HG03354 (cell line): Measurements from ENCODE around the gene SEMG2.

ENCODE experiments used
- ATAC-seq: cut with Tn5 transposase; IDR thresholded peaks from one replicate; pipeline ENCODE4 v1.9.1; 2021; ENCODE audit warnings: mild to moderate bottlenecking; ENCODE audit not compliant: unreplicated experiment, poor library complexity, severe bottlenecking

The SEMG2 gene, protein sequence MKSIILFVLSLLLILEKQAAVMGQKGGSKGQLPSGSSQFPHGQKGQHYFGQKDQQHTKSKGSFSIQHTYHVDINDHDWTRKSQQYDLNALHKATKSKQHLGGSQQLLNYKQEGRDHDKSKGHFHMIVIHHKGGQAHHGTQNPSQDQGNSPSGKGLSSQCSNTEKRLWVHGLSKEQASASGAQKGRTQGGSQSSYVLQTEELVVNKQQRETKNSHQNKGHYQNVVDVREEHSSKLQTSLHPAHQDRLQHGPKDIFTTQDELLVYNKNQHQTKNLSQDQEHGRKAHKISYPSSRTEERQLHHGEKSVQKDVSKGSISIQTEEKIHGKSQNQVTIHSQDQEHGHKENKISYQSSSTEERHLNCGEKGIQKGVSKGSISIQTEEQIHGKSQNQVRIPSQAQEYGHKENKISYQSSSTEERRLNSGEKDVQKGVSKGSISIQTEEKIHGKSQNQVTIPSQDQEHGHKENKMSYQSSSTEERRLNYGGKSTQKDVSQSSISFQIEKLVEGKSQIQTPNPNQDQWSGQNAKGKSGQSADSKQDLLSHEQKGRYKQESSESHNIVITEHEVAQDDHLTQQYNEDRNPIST

DNA sequence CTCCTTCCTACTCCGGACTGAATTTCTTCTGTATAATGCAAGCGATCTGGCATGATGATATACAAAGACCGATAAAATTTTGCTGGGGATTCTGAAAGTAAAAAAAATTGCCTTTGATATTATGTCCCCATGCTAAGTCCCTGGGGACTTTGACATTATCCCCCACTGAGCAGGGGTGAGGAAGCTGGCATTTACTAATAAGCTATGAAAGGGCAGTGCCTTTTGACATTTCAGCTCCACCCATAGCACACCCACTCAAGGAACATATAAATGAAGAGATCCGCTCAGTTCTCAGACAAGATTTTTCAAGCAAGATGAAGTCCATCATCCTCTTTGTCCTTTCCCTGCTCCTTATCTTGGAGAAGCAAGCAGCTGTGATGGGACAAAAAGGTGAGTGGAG lies at the start of gene SEMG2:
TSS of gene SEMG2 (plus strand) at position 298 of the 400 bp plus-strand sequence. CDS start at position 315, 17 bp downstream.
- no peak for ATAC-seq

- no peak for ATAC-seq
These were observed 47.7 kb upstream of the SEMG2 start for GRCh38 chr20:45173522-45173921.

DNA sequence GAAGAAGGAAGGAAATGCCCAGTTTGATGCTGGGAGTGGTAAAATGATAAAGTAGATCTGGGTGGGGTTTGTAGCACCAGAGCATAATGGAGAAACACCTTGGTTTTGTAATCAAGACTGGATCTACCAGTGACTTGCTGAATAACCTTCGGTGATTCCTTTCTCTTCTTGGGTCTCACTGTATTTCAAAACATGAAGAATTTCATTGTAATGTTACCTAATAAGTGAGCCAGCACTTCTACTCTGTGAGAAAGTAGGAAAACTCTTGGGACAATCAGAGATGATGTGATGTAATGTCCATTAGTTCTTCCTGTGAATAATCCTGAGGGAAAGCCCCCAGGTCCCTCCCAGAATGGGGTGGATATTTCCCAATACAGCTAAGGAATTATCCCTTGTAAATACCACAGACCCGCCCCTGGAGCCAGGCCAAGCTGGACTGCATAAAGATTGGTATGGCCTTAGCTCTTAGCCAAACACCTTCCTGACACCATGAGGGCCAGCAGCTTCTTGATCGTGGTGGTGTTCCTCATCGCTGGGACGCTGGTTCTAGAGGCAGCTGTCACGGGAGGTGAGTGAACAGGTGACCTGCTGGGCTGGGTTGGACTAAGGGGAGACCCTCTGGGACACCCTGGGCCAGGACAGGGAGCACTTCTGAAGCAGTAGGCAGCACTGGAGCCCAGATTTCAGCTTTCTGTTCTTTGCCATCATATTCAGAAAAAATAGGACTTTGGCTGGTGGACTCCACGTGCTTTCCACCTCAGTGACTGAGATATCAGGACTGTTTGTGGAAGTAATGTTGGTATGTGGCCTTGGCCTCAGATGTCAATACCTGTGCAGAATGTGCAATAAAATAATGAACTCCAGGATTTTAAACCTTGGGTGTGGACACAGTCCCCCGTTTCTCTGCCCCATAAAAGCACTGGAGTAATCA lies 46.5 kb upstream of the SEMG2 start, which contains the start of gene PI3:
TSS of gene PI3 (plus strand) at position 469 of the 931 bp plus-strand sequence. CDS start at position 490, 21 bp downstream.
- no peak for ATAC-seq

DNA sequence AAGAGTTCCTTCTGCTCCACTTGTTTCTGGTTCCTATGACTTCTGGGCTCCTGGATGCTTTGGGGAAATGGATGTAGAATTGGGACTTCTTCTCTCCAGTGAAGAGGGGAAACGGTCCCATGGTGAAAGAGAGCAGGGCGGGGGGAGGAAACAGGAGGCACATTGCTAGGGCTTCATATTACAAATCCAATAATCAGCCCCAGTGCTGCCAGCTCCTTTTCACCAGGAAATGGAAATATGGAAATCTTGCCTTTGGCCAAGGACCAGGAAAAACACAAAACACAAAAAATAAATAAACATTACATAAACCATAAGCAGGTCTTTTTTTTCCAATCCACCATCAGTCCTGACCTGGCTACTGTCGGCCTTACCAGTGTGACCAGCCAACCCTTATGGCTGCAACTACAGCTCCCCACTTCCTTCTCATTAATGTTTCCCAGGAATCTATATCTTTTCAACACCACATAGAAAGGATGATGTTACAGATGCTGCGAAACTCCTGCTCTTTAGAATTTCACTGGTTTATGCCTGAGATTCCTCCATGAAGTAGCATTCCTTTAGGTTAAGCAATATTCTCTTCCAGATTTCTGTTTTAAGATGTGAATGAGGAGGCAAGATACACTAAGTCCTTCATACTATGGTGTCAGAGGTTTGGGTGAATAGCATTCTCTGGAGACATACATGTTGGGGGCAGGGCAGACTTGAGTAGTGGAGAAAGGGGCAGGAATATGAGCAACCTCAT lies 44.5 kb upstream of the SEMG2 start:
- ATAC-seq = no peak

GRCh38 chr20:45179166-45179565 lies 42.0 kb upstream of the SEMG2 start:
- no peak for ATAC-seq

DNA sequence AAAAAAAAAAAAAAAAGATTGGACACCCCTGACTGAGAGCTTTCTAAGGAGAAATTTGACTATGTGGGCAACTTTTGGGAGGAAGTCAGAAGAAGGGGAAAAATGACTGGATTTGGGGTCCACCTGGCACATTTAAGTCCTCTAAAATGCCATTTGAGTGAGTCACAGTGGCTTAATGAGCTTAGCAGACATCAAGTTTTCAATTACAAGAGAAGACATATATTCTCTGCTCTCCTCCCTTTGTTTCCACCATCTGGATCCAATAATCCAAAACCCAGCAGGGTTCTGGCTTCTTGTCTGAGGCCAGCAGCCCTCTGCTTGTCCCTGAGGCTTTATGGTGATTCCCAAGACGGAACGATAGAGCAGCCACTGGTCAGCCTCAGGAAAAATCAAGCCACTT lies 39.5 kb upstream of the SEMG2 start:
- no peak for ATAC-seq

GRCh38 chr20:45183084-45183483 lies 38.1 kb upstream of the SEMG2 start:
- no peak for ATAC-seq

- no peak for ATAC-seq
These were observed 33.5 kb upstream of the SEMG2 start for GRCh38 chr20:45187693-45188092.

GRCh38 chr20:45189067-45189609 lies 32.0 kb upstream of the SEMG2 start:
- ATAC-seq = no peak

DNA sequence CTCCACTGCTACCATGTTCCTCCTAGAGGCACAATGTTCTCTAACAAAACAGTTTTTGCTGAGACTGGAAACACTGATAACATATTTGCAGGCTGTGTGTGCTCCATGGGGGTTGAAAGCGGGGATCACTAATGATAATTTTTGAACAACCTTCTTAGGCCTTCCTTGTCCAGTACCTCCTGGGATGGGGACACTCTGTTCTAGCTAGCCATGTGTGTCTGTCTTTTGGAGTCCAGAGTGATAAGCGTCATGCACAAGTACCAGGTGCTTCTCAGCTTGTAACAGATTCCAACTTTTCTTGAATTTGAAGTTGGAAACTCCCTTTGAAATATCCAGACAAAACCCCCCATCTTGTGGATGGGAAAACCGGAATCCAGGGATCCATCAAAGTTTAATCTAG lies 31.3 kb upstream of the SEMG2 start:
- no peak for ATAC-seq

GRCh38 chr20:45191926-45192325 lies 29.2 kb upstream of the SEMG2 start:
- no peak for ATAC-seq

DNA sequence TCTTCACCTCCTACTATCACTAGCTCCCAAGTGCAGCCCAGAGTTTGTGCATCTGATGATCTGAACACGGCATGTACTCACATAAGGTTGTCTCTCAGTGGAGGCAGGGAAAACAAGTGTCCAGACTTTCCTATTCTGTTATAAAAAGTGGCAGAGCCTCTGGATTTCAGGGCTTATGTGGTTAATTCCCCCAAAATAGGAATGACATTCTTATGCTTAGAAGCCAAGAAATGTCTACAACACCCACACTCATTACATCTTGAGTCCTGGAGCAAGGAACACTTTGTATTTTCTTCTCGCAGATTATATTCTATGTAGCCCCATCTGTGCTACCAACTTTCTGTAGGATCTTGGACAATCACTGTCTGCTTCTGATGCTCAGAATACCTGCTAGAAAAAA lies 27.8 kb upstream of the SEMG2 start:
- ATAC-seq = no peak

DNA sequence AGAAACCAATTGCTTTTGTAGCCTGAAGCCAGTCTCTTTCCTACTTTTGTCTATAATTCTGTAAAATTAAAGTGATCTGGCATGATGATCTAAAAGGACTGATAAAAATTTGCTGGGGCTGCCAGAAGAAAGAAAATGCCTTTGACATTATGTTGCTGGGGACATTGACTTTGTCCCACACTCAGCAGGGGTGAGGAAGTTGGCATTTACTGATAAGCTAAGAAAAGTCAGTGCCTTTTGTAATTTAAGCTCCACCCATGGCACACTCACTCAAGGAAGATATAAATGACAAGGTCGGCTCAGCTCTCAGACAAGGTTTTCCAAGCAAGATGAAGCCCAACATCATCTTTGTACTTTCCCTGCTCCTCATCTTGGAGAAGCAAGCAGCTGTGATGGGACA lies 14.4 kb upstream of the SEMG2 start, which contains the start of gene SEMG1:
TSS of gene SEMG1 (plus strand) at position 309 of the 400 bp plus-strand sequence. CDS start at position 330, 21 bp downstream.
- ATAC-seq = no peak

- ATAC-seq = no peak
These were observed 11.2 kb upstream of the SEMG2 start for GRCh38 chr20:45209924-45210323.

DNA sequence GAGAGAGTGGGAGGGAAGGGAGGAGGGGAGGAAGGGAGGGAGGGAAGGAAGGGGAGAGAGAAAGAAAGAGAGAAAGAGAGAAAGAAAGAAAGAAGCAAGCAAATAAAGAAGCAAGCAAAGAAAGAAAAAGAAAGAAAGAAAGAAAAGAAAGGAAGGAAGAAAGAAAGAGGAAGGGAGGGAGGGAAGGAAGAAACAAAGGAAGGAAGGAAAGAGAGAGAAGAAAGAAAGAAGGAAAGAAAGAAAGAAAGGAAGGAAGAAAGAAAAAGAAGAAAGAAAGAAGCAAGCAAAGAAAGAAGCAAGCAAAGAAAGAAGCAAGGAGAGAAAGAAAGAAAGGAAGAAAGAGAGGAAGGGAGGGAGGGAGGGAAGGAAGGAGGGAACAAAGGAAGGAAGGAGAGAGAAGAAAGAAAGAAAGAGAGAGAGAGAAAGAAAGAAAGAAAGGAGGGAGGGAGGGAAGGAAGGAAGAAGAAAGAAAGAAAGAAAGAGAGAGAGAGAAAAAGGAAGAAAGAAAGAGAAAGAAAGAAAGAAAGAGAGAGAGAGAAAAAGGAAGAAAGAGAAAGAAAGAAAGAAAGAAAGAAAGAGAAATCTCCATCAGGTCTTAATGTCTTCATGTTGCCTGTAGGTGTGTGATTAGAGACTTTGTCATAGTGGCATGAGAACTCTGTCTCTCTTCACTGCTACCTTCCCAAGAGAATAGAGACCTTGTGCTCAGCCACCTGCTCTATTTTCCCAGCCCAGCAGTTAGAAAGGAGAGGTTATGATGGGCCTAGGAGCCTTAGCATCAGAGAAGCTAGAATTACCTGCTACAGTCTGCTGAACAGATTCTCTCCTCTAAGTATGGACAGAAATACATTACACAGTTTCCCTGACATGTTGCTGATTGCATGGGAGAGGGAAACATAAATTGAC lies 9.4 kb upstream of the SEMG2 start:
- ATAC-seq = no peak

DNA sequence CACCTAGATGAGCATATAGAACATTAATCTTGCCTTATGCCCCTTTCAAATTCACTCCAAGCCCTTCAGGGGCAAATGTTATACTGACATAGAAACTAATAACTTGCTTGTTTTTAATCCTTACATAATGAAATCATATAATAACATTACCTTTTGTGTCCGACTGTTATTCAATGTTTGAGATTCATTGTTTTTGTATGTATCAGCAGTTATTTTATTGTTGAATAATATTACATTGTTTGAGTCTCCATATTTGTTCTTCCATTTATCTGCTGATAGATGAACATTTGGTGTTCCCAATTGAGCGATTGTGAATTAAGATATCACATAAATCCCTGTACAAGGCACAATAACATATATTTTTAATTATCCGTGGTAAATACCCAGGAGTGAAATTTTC lies 8.3 kb upstream of the SEMG2 start:
- ATAC-seq = no peak

GRCh38 chr20:45218124-45218523 lies 3.0 kb upstream of the SEMG2 start:
- ATAC-seq = no peak

- ATAC-seq = no peak
These were observed 2.5 kb upstream of the SEMG2 start for GRCh38 chr20:45218636-45219035.
